HepG2 (cell line): ENCODE data around the gene CST3. TPM values are rescaled to one million over a fixed set of nuclear protein-coding genes. Genes with fewer than 3 reads are reported as not detected.

ENCODE experiments used
- EHMT2 ChIP-seq: fragments of 200-600 bp; sonication (generic); IDR thresholded peaks from 2 replicates; pipeline ENCODE4 v1.7.0; 2017; ENCODE audit warnings: antibody characterized with exemption, low read depth, low read length, borderline replicate concordance
- FIP1L1 ChIP-seq: fragments of 200-400 bp; formaldehyde crosslinking; IDR thresholded peaks from 2 replicates; pipeline ENCODE4 v1.6.1; 2018; ENCODE audit warnings: low read depth, mild to moderate bottlenecking, low read length, moderate library complexity, borderline replicate concordance; ENCODE audit not compliant: insufficient read depth
- KAT8 ChIP-seq: IDR thresholded peaks from 2 replicates; pipeline ENCODE4 v1.6.1; 2016; ENCODE audit warnings: missing genetic modification reagents, missing compliant biosample characterization
- MBD4 ChIP-seq: IDR thresholded peaks from 2 replicates; pipeline ENCODE4 v1.6.1; 2012; ENCODE audit warnings: low read length, inconsistent platforms, borderline replicate concordance
- MLLT10 ChIP-seq: sonication (generic); formaldehyde crosslinking; IDR thresholded peaks from 2 replicates; pipeline ENCODE4 v1.4.0; 2020; ENCODE audit warnings: missing genetic modification reagents
- MTA3 ChIP-seq: sonication (generic); formaldehyde crosslinking; IDR thresholded peaks from 2 replicates; pipeline ENCODE4 v1.4.0; 2020; ENCODE audit warnings: missing genetic modification reagents
- NCOA2 ChIP-seq: sonication (generic); formaldehyde crosslinking; IDR thresholded peaks from 2 replicates; pipeline ENCODE4 v1.8.0; 2022; ENCODE audit warnings: inconsistent platforms
- RFX1 ChIP-seq: fragments of 450-650 bp; IDR thresholded peaks from 2 replicates; pipeline ENCODE4 v1.6.1; 2017
- RXRA ChIP-seq: sonication (generic); formaldehyde crosslinking; IDR thresholded peaks from 2 replicates; pipeline ENCODE4 v1.5.1; 2020; ENCODE audit warnings: missing genetic modification reagents
- SALL2 ChIP-seq: sonication (generic); formaldehyde crosslinking; IDR thresholded peaks from 2 replicates; pipeline ENCODE4 v1.8.1; 2023; ENCODE audit warnings: mild to moderate bottlenecking, missing genetic modification reagents, inconsistent platforms
- THAP8 ChIP-seq: sonication (generic); formaldehyde crosslinking; IDR thresholded peaks from 2 replicates; pipeline ENCODE4 v1.5.1; 2020; ENCODE audit warnings: missing genetic modification reagents, mild to moderate bottlenecking, borderline replicate concordance
- TIGD3 ChIP-seq: sonication (generic); formaldehyde crosslinking; IDR thresholded peaks from 2 replicates; pipeline ENCODE4 v1.5.1; 2020; ENCODE audit warnings: mild to moderate bottlenecking, missing genetic modification reagents, borderline replicate concordance
- TOPORS ChIP-seq: sonication (generic); formaldehyde crosslinking; IDR thresholded peaks from 2 replicates; pipeline ENCODE4 v1.8.0; 2023; ENCODE audit warnings: mild to moderate bottlenecking, missing genetic modification reagents
- ZBTB49 ChIP-seq: sonication (generic); formaldehyde crosslinking; IDR thresholded peaks from 2 replicates; pipeline ENCODE4 v1.4.0; 2020; ENCODE audit warnings: missing genetic modification reagents, borderline replicate concordance
- ZC3H13 ChIP-seq: sonication (generic); formaldehyde crosslinking; IDR thresholded peaks from 2 replicates; pipeline ENCODE4 v1.8.1; 2023; ENCODE audit warnings: mild to moderate bottlenecking, missing genetic modification reagents, moderate library complexity
- ZNF224 ChIP-seq: sonication (generic); formaldehyde crosslinking; IDR thresholded peaks from 2 replicates; pipeline ENCODE4 v1.5.0; 2020; ENCODE audit warnings: mild to moderate bottlenecking, missing genetic modification reagents
- ZNF225 ChIP-seq: sonication (generic); formaldehyde crosslinking; IDR thresholded peaks from 2 replicates; pipeline ENCODE4 v1.4.0; 2020; ENCODE audit warnings: mild to moderate bottlenecking, missing genetic modification reagents
- ZNF274 ChIP-seq: sonication (generic); formaldehyde crosslinking; IDR thresholded peaks from 2 replicates; pipeline ENCODE4 v1.5.1; 2020; ENCODE audit warnings: mild to moderate bottlenecking, missing genetic modification reagents
- ZNF552 ChIP-seq: sonication (generic); formaldehyde crosslinking; IDR thresholded peaks from 2 replicates; pipeline ENCODE4 v1.9.0; 2022; ENCODE audit warnings: missing genetic modification reagents, mild to moderate bottlenecking, borderline replicate concordance
- ZNF878 ChIP-seq: sonication (generic); formaldehyde crosslinking; IDR thresholded peaks from 2 replicates; pipeline ENCODE4 v1.8.1; 2023; ENCODE audit warnings: mild to moderate bottlenecking, missing genetic modification reagents, moderate library complexity
- polyA plus RNA-seq, 8 experiments: library from polyadenylated mRNA; depleted of rRNA in 3 of 8; stranded (reverse) in 7 of 8; unstranded in 1 of 8; fragments of >200 nt; fragmentation: Illumina TruSeq in 4 of 8; extraction: Trizol in 4 of 8; gene quantifications; 2 replicates each; pipeline versions ENCODE4 v1.2.1 to v1.2.3, GENCODE V29; 2011 to 2016; ENCODE audit warnings: low read depth in 4 of 8, missing spikeins in 1 of 8, mixed read lengths in 1 of 8; ENCODE audit not compliant: insufficient read depth in 1 of 8
- total RNA-seq, 5 experiments: library from RNA; depleted of rRNA; stranded (reverse); fragments of >200 nt; fragmentation: Illumina TruSeq; extraction: Trizol; gene quantifications; 2 replicates each; pipeline ENCODE4 v1.2.3, GENCODE V29; 2016; ENCODE audit warnings: low read depth in 1 of 5
- TF ChIP-seq, protein P1 (sequence below): sonication (generic); formaldehyde crosslinking; IDR thresholded peaks from 2 replicates; pipeline ENCODE4 v1.4.0; 2020; ENCODE audit warnings: mild to moderate bottlenecking, missing genetic modification reagents
- TF ChIP-seq, protein P2 (sequence below): IDR thresholded peaks from 2 replicates; pipeline ENCODE4 v1.6.1; 2016; ENCODE audit warnings: mild to moderate bottlenecking, missing biosample characterization, missing genetic modification reagents
- TF ChIP-seq, protein P3 (sequence below): sonication (generic); formaldehyde crosslinking; IDR thresholded peaks from 2 replicates; pipeline ENCODE4 v1.4.0; 2020; ENCODE audit warnings: missing genetic modification reagents

CST3 gene
- total and polyA plus RNA-seq, 2 of the 13 experiments (the other 11 are each of a cell fraction or from before 2014, with no cell fraction given), result 690 to 1,005 TPM

GRCh38 chr20:23586735-23587525 lies 50.8 kb downstream of the CST3 start (continued):
- no peak for TF ChIP-seq ZNF225 (CRISPR knock-in tag)
- TF ChIP-seq SALL2, result peak; percentile 41; the same call in 1 of the 2 replicates
- no peak for TF ChIP-seq THAP8
- peak; percentile 28 for TF ChIP-seq RXRA (CRISPR knock-in tag)
- TF ChIP-seq TOPORS (CRISPR knock-in tag), result no peak; the same call in 1 of the 2 replicates
- TF ChIP-seq ZC3H13 (CRISPR knock-in tag), result no peak
- TF ChIP-seq MLLT10 (CRISPR knock-in tag), result no peak
- peak; percentile 32; the same call in 1 of the 2 replicates for TF ChIP-seq NCOA2
- no peak for TF ChIP-seq KAT8
- TF ChIP-seq ZNF552 (CRISPR knock-in tag), result peak; percentile 70; the same call in 1 of the 2 replicates
- TF ChIP-seq ZNF878 (CRISPR knock-in tag), result no peak
- TF ChIP-seq MBD4, result no peak
- TF ChIP-seq, protein P1, sequence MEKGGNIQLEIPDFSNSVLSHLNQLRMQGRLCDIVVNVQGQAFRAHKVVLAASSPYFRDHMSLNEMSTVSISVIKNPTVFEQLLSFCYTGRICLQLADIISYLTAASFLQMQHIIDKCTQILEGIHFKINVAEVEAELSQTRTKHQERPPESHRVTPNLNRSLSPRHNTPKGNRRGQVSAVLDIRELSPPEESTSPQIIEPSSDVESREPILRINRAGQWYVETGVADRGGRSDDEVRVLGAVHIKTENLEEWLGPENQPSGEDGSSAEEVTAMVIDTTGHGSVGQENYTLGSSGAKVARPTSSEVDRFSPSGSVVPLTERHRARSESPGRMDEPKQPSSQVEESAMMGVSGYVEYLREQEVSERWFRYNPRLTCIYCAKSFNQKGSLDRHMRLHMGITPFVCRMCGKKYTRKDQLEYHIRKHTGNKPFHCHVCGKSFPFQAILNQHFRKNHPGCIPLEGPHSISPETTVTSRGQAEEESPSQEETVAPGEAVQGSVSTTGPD, result no peak
- TF ChIP-seq ZBTB49 (CRISPR knock-in tag), result no peak
- TF ChIP-seq, protein P2, sequence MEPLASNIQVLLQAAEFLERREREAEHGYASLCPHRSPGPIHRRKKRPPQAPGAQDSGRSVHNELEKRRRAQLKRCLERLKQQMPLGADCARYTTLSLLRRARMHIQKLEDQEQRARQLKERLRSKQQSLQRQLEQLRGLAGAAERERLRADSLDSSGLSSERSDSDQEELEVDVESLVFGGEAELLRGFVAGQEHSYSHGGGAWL (CRISPR knock-in tag), result no peak; the same call in 1 of the 2 replicates
- no peak; the same call in 1 of the 2 replicates for TF ChIP-seq EHMT2
- TF ChIP-seq, protein P3, sequence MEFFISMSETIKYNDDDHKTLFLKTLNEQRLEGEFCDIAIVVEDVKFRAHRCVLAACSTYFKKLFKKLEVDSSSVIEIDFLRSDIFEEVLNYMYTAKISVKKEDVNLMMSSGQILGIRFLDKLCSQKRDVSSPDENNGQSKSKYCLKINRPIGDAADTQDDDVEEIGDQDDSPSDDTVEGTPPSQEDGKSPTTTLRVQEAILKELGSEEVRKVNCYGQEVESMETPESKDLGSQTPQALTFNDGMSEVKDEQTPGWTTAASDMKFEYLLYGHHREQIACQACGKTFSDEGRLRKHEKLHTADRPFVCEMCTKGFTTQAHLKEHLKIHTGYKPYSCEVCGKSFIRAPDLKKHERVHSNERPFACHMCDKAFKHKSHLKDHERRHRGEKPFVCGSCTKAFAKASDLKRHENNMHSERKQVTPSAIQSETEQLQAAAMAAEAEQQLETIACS, result no peak
- TF ChIP-seq RFX1, result no peak
- TF ChIP-seq MTA3 (CRISPR knock-in tag), result no peak
- TF ChIP-seq ZNF274 (CRISPR knock-in tag), result no peak
- no peak for TF ChIP-seq TIGD3 (CRISPR knock-in tag)
- TF ChIP-seq FIP1L1, result no peak
- TF ChIP-seq ZNF224 (CRISPR knock-in tag), result no peak; the same call in 1 of the 2 replicates
